A549 (cell line): ENCODE results near the gene MARK2. TPM values are rescaled to one million over a fixed set of nuclear protein-coding genes. Genes with fewer than 3 reads are reported as not detected.
A peak's percentile ranks its signal among the peaks of the same experiment; 100 is the strongest.

Experiments
- ATAC-seq, 2 experiments: fragments of 200-7000 bp in 1 of 2; fragments of >200 bp in 1 of 2; cut with Nextera tagmentation in 1 of 2; cut with Tn5 transposase in 1 of 2; 3 replicates each; pipeline versions ENCODE4 v1.8.0 to v1.9.1; 2018 to 2020; ENCODE audit warnings: mild to moderate bottlenecking in 1 of 2, moderate library complexity in 1 of 2
- CTCF ChIA-PET: fragments of 300-600 bp; sonication (Branson Sonifier 250); formaldehyde crosslinking; extraction: SDS; loops from one replicate; lab custom pipeline; 2021; ENCODE audit warnings: antibody characterized with exemption, inconsistent platforms; lab: Yijun Ruan, JAX
- POLR2A ChIA-PET: fragments of 350-600 bp; formaldehyde crosslinking; extraction: SDS; loops from one replicate; lab custom pipeline; 2021; ENCODE audit warnings: antibody characterized with exemption, inconsistent platforms; lab: Yijun Ruan, JAX
- DNase-seq, 2 experiments: peaks; one replicate each; pipeline versions ENCODE4 v3.0.0 to v3.0.0-alpha.2; 2011 to 2016; ENCODE audit warnings: low read depth in 1 of 2, low spot score in 1 of 2
- FAIRE-seq: peaks from 2 replicates; lab custom pipeline; 2011; peaks lifted over from hg19 to GRCh38; lab: Jason Lieb, UNC
- H3K27ac ChIP-seq, 2 experiments: fragments of >200 bp; sonication (Bioruptor Twin); formaldehyde crosslinking; 3 replicates each; pipeline ENCODE4 v1.5.1; 2016 to 2017
- H3K4me1 ChIP-seq: fragments of >200 bp; sonication (Bioruptor Twin); formaldehyde crosslinking; 3 replicates; pipeline ENCODE4 v1.6.1; 2016
- H3K4me2 ChIP-seq: fragments of >200 bp; sonication (Bioruptor Twin); formaldehyde crosslinking; 3 replicates; pipeline ENCODE4 v1.6.1; 2016
- H3K4me3 ChIP-seq: fragments of >200 bp; sonication (Bioruptor Twin); formaldehyde crosslinking; 3 replicates; pipeline ENCODE4 v1.5.1; 2016
- H3K9me3 ChIP-seq: fragments of >200 bp; sonication (Bioruptor Twin); formaldehyde crosslinking; 3 replicates; pipeline ENCODE4 v1.6.1; 2016
- ATOH8 ChIP-seq: fragments of 250-450 bp; sonication (Bioruptor Pico); IDR thresholded peaks from 2 replicates; pipeline ENCODE4 v1.5.0; 2020; ENCODE audit warnings: low read depth, mild to moderate bottlenecking, moderate library complexity
- BHLHE40 ChIP-seq: IDR thresholded peaks from 2 replicates; pipeline ENCODE4 v1.6.1; 2012; ENCODE audit warnings: low read depth, low read length, inconsistent platforms
- CBX2 ChIP-seq: fragments of 200-600 bp; sonication (generic); IDR thresholded peaks from 2 replicates; pipeline ENCODE4 v1.6.1; 2016; ENCODE audit warnings: low read depth, mild to moderate bottlenecking, borderline replicate concordance
- CEBPB ChIP-seq, 2 experiments: fragments of >200 bp in 1 of 2; sonication (Bioruptor Twin) in 1 of 2; formaldehyde crosslinking in 1 of 2; IDR thresholded peaks; 2 replicates each; pipeline ENCODE4 v1.6.1; 2012 to 2016
- E2F6 ChIP-seq: IDR thresholded peaks from 2 replicates; pipeline ENCODE4 v1.6.1; 2012; ENCODE audit warnings: low read depth, borderline replicate concordance
- EHF ChIP-seq: fragments of 250-450 bp; sonication (Bioruptor Pico); IDR thresholded peaks from 2 replicates; pipeline ENCODE4 v1.5.0; 2020; ENCODE audit warnings: mild to moderate bottlenecking
- EP300 ChIP-seq, 2 experiments: fragments of >200 bp; sonication (Bioruptor Twin); formaldehyde crosslinking; IDR thresholded peaks; 2 replicates in 1 of 2; 3 replicates in 1 of 2; pipeline ENCODE4 v1.6.1; 2016 to 2017
- FOSB ChIP-seq: fragments of 250-450 bp; sonication (Bioruptor Pico); IDR thresholded peaks from 2 replicates; pipeline ENCODE4 v1.5.0; 2020; ENCODE audit warnings: mild to moderate bottlenecking, moderate library complexity
- GATA3 ChIP-seq: IDR thresholded peaks from 2 replicates; pipeline ENCODE4 v1.6.1; 2012; ENCODE audit warnings: borderline replicate concordance
- HDAC2 ChIP-seq: fragments of 200-600 bp; sonication (generic); IDR thresholded peaks from 2 replicates; pipeline ENCODE4 v1.6.1; 2016
- HES2 ChIP-seq: fragments of >200 bp; sonication (Bioruptor Twin); formaldehyde crosslinking; IDR thresholded peaks from 2 replicates; pipeline ENCODE4 v1.6.1; 2016
- MAZ ChIP-seq: fragments of 150-350 bp; IDR thresholded peaks from 2 replicates; pipeline ENCODE4 v1.6.1; 2014; ENCODE audit warnings: antibody characterized with exemption, low read depth, low read length, borderline replicate concordance
- PHF8 ChIP-seq: fragments of 200-600 bp; sonication (generic); IDR thresholded peaks from 2 replicates; pipeline ENCODE4 v1.6.1; 2016; ENCODE audit warnings: low read depth, mild to moderate bottlenecking, antibody characterized with exemption, moderate library complexity, borderline replicate concordance
- SMC3 ChIP-seq: fragments of >200 bp; sonication (Bioruptor Twin); formaldehyde crosslinking; IDR thresholded peaks from 3 replicates; pipeline ENCODE4 v1.6.1; 2018; ENCODE audit warnings: inconsistent platforms
- TP53 ChIP-seq: fragments of 250-450 bp; sonication (Bioruptor Pico); IDR thresholded peaks from 2 replicates; pipeline ENCODE4 v1.5.0; 2021; ENCODE audit warnings: mild to moderate bottlenecking, moderate library complexity
- ZNF302 ChIP-seq: fragments of 250-450 bp; sonication (Bioruptor Pico); IDR thresholded peaks from 2 replicates; pipeline ENCODE4 v1.9.0; 2021; ENCODE audit warnings: inconsistent platforms, mild to moderate bottlenecking, moderate library complexity
- WGBS: methylation state at CpG from one replicate; pipeline ENCODE4 v1.1.6; 2017; ENCODE audit errors: missing lambda C conversion rate; 5-methylcytosine and 5-hydroxymethylcytosine counted together
- polyA plus RNA-seq, 4 experiments: library from polyadenylated mRNA; depleted of rRNA in 3 of 4; stranded (reverse); fragments of >200 nt; fragmentation: RNase III in 1 of 4; extraction: RNeasy Plus Mini Kit Qiagen cat#74134 plus additional on column Dnase treatment in 1 of 4; gene quantifications; 2 replicates in 3 of 4; 3 replicates in 1 of 4; pipeline ENCODE4 v1.2.3, GENCODE V29; 2011 to 2017

MARK2 gene
- polyA plus RNA-seq, 2 of the 4 experiments (the other 2 are of a cell fraction), result 20.2 to 28.4 TPM

- ATAC-seq, result no peak
- CTCF ChIA-PET, result interaction anchor here (0.6 to 5.7 kb wide), 7 partner anchors 8 to 384 kb away, joined by 3 to 27 read pairs (median 4); no protein-coding TSS in a partner anchor
- 97% methylated on average over 4 of the region's 4 CpGs for WGBS
Measured at GRCh38 chr11:63884196-63884932, 45.5 kb downstream of the MARK2 start.

GRCh38 chr11:63887386-63887999 is 48.6 kb downstream of the MARK2 start:
- POLR2A ChIA-PET, result no interaction called here
- peak overlapping the region; percentile 21 to 79; a peak in 4 of 6 replicates for H3K27ac ChIP-seq

More at GRCh38 chr11:63884196-63884932, 45.5 kb downstream of the MARK2 start:
- no peak for DNase-seq
- TF ChIP-seq ATOH8 (CRISPR knock-in tag) (no peak), ZNF302 (no peak), HES2 (no peak), SMC3 (no peak), CBX2 (no peak), EHF (CRISPR knock-in tag) (no peak), EP300 (IDR thresholded peaks at IDR 0.05) (no peak), GATA3 (no peak), MAZ (no peak), FOSB (no peak)
- no peak overlapping the region for H3K4me2 ChIP-seq
- no peak overlapping the region for H3K27ac ChIP-seq
- POLR2A ChIA-PET, result interaction anchor here (1.4 kb wide), 1 partner anchor 46 kb away, joined by 4 read pairs; the partner anchor contains the start of gene MARK2
- no peaks in the 10 kb centered on the region for H3K9me3 ChIP-seq
- no peak overlapping the region for H3K4me3 ChIP-seq
- no peak for FAIRE-seq
- peaks cover 34% of the 10 kb centered on the region for H3K4me1 ChIP-seq

GRCh38 chr11:63888170-63889086 is 49.5 kb downstream of the MARK2 start:
- DNase-seq, result peak in 1 of 2 experiments; percentile 32
- H3K27ac ChIP-seq, result peak overlapping the region; percentile 21 to 79
- H3K9me3 ChIP-seq, result no peaks in the 10 kb centered on the region
- ChIA-PET POLR2A (interaction anchor here (0.5 kb wide), 1 partner anchor 124 kb away, joined by 3 read pairs; no protein-coding TSS in a partner anchor), CTCF (interaction anchor here (2.0 to 2.3 kb wide), 3 partner anchors 12 to 57 kb away, joined by 4 to 7 read pairs (median 5); no protein-coding TSS in a partner anchor)
- 55% methylated on average over 24 of the region's 25 CpGs for WGBS
- H3K4me3 ChIP-seq, result 0 out of 3 replicates have a peak overlapping the region, but pooled peaks have one; percentile 2
- no peak for FAIRE-seq
- peak overlapping the region; percentile 54 for H3K4me2 ChIP-seq
- peak; percentile 41 to 56; a peak in 5 of 6 replicates for ATAC-seq
- TF ChIP-seq HDAC2 (no peak), CEBPB (IDR thresholded peaks at IDR 0.05) (peak; percentile 54 to 62; a peak in 3 of 4 replicates)
- peaks cover 22% of the 10 kb centered on the region for H3K4me1 ChIP-seq

More at GRCh38 chr11:63887386-63887999, 48.6 kb downstream of the MARK2 start:
- peak overlapping the region; percentile 54 for H3K4me2 ChIP-seq
- FAIRE-seq (no peak), DNase-seq (no peak)
- peaks cover 22% of the 10 kb centered on the region for H3K4me1 ChIP-seq
- no peak for TF ChIP-seq E2F6
- TF ChIP-seq PHF8, result no peak
- TF ChIP-seq BHLHE40, result no peak
- no peak for TF ChIP-seq TP53 (CRISPR knock-in tag)
- TF ChIP-seq, all 56 proteins: peak for 0
- WGBS, result 72% methylated on average over 6 of the region's 6 CpGs
- ATAC-seq, result peak in 1 of 2 experiments; percentile 9; a peak in 3 of 6 replicates
- Histone ChIP-seq H3K9me3 (no peaks in the 10 kb centered on the region), H3K4me3 (no peak overlapping the region)
- CTCF ChIA-PET, result interaction anchor here (1.0 to 5.7 kb wide), 11 partner anchors 9 to 58 kb away, joined by 3 to 27 read pairs (median 4); no protein-coding TSS in a partner anchor
